GM21423 (cell line): ENCODE results near the gene DSTYK.
"Not testable (repeated sequence)": the region's sequence is repeated elsewhere in the genome, so short reads cannot be mapped to it uniquely, and the experiment has no call there.

Experiments used
- ATAC-seq: cut with Tn5 transposase; IDR thresholded peaks from one replicate; pipeline ENCODE4 v1.9.1; 2021; ENCODE audit warnings: mild to moderate bottlenecking, moderate library complexity; ENCODE audit not compliant: unreplicated experiment

DSTYK gene

GRCh38 chr1:205240569-205240968 is 29.1 kb upstream of the DSTYK start:
- no peak for ATAC-seq

- ATAC-seq: no peak
Measured at GRCh38 chr1:205240118-205240517, 28.6 kb upstream of the DSTYK start.

GRCh38 chr1:205239078-205239477 is 27.6 kb upstream of the DSTYK start:
- no peak for ATAC-seq

- no peak for ATAC-seq
Measured at GRCh38 chr1:205237526-205238484, 26.3 kb upstream of the DSTYK start.

GRCh38 chr1:205236951-205237475 is 25.5 kb upstream of the DSTYK start:
- no peak for ATAC-seq

- ATAC-seq: no peak
Measured at GRCh38 chr1:205236526-205236925, 25.0 kb upstream of the DSTYK start.

GRCh38 chr1:205235951-205236350 is 24.4 kb upstream of the DSTYK start:
- no peak for ATAC-seq

- not testable (repeated sequence) for ATAC-seq
Measured at GRCh38 chr1:205233986-205234385, 22.5 kb upstream of the DSTYK start.

- ATAC-seq: no peak
Measured at GRCh38 chr1:205232945-205233397, 21.5 kb upstream of the DSTYK start.

- no peak for ATAC-seq
Measured at GRCh38 chr1:205232127-205232820, 20.8 kb upstream of the DSTYK start.

GRCh38 chr1:205230982-205231381 is 19.5 kb upstream of the DSTYK start:
- ATAC-seq: no peak

GRCh38 chr1:205229916-205230700 is 18.6 kb upstream of the DSTYK start:
- no peak for ATAC-seq

GRCh38 chr1:205229399-205229871 is 17.9 kb upstream of the DSTYK start:
- no peak for ATAC-seq

GRCh38 chr1:205228093-205228521 is 16.6 kb upstream of the DSTYK start:
- ATAC-seq: no peak

GRCh38 chr1:205227584-205228013 is 16.1 kb upstream of the DSTYK start, which contains the start of gene TMCC2:
TSS of gene TMCC2 (plus strand) at chr1:205227946. CDS start at chr1:205228565, 619 bp downstream.
- ATAC-seq: no peak

- ATAC-seq: no peak
Measured at GRCh38 chr1:205226868-205227583, 15.5 kb upstream of the DSTYK start.

- no peak for ATAC-seq
Measured at GRCh38 chr1:205225901-205226765, 14.6 kb upstream of the DSTYK start.

- no peak for ATAC-seq
Measured at GRCh38 chr1:205224736-205225135, 13.2 kb upstream of the DSTYK start.

GRCh38 chr1:205220421-205220820 is 8.9 kb upstream of the DSTYK start:
- no peak for ATAC-seq
